GM18502 (cell line): ENCODE results near the gene ZNF771.
"Not testable (repeated sequence)": the region's sequence is repeated elsewhere in the genome, so short reads cannot be mapped to it uniquely, and the experiment has no call there.

Experiments used
- ATAC-seq: cut with Tn5 transposase; IDR thresholded peaks from one replicate; pipeline ENCODE4 v1.9.1; 2021; ENCODE audit warnings: mild to moderate bottlenecking; ENCODE audit not compliant: unreplicated experiment, poor library complexity

ZNF771 gene

DNA sequence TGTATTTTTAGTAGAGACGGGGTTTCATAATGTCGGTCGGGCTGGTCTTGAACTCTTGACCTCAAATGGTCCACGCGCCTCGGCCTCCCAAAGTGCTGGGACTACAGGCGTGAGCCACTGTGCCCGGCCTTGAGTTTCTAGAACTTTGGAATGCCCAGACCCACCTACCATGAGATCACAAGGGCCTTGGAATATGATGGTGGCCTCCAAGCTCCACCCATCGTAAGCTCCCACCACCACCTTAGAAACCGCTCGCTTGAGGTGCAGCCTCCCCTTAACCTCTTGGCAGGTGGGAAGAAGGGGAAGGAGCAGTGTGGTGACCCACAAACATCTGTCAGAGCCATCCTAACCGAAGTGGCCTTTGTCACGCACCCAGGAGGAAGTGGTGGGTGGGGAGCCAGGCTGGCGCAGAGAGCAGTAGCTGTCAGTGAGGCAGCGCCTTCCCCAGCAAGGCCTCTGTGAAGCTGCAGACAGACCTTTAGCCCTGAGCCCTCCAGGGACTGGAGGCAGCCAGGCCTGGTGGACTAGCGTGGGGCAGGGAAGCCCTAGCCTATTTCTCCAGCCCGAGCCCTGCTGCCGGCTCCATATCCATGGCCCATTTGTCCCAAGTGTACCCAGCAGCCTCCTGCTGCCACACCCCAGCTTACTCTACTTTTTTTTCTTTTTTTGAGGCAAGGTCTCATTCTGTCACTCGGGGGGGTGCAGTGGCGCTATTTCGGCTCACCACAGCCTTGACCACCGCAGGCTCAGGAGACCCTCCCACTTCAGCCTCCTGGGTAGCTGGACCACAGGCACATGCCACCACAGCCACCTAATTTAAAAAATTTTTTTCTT is 51.4 kb downstream of the ZNF771 start:
- peak; percentile 83 for ATAC-seq

DNA sequence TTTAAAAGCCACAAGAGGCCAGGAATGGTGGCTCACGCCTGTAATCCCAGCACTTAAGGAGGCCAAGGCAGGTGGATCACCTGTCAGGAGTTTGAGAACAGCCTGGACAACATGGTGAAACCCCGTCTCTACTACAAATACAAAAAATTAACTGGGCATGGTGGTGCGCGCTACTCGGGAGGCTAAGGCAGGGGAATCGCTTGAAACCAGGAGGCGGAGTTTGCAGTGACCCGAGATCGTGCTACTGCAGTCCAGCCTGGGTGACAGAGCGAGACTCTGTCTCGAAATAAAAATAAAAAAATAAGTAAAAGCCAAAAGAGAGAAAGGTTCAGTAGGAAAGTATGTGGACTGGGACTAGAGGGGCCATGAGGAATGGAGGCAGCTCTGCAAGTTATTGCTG is 52.0 kb downstream of the ZNF771 start:
- ATAC-seq: no peak

DNA sequence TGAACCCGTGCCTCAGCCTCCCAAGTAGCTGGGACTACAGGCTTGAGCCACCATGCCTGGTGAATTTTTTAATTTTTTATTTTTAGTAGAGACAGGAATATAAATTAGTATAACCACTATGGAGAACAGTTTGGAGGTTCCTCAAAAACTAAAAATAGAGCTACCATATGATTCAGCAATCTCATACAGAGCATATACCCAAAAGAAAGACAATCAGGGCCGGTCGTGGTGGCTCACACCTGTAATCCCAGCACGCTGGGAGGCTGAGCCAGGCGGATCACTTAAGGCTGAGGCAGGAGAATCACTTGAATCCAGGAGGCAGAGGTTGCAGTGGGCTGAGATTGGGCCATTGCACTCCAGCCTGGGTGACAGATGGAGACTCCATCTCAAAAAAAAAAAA is 54.0 kb downstream of the ZNF771 start:
- ATAC-seq: not testable (repeated sequence)

DNA sequence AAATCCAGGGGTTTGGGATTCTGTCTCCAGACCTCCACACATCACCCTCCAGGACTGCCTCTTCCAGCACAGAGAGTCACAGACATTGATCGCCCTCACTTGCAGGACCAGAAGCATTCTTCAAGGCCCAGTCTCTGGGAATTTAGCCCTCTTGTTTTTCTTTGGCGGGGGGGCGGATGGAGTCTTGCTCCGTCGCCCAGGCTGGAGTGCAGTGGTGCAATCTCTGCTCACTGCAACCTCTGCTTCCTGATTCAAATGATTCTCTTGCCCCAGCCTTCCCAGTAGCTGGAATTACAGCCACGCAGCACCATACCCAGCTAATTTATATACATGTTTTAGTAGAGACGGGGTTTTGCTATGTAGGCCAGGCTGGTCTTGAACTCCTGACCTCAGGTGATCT is 56.7 kb downstream of the ZNF771 start:
- ATAC-seq: no peak
